Renal cortical epithelial cell (primary cell): ENCODE data around the gene SPDYE8. TPM values are rescaled to one million over a fixed set of nuclear protein-coding genes. Genes with fewer than 3 reads are reported as not detected.
A peak's percentile ranks its signal among the peaks of the same experiment; 100 is the strongest.
"Not testable (repeated sequence)": the region's sequence is repeated elsewhere in the genome, so short reads cannot be mapped to it uniquely, and the experiment has no call there.

Source experiments
- DNase-seq: peaks from one replicate; pipeline ENCODE4 v3.0.0-alpha.2; 2011; ENCODE audit warnings: low read depth
- total RNA-seq: library from RNA; depleted of rRNA; stranded (reverse); fragments of >200 nt; gene quantifications from 2 replicates; pipeline ENCODE4 v1.2.3, GENCODE V29; 2014

Gene SPDYE8, protein sequence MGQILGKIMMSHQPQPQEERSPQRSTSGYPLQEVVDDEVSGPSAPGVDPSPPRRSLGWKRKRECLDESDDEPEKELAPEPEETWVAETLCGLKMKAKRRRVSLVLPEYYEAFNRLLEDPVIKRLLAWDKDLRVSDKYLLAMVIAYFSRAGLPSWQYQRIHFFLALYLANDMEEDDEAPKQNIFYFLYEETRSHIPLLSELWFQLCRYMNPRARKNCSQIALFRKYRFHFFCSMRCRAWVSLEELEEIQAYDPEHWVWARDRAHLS
- not detected in 2 replicates for total RNA-seq

DNA sequence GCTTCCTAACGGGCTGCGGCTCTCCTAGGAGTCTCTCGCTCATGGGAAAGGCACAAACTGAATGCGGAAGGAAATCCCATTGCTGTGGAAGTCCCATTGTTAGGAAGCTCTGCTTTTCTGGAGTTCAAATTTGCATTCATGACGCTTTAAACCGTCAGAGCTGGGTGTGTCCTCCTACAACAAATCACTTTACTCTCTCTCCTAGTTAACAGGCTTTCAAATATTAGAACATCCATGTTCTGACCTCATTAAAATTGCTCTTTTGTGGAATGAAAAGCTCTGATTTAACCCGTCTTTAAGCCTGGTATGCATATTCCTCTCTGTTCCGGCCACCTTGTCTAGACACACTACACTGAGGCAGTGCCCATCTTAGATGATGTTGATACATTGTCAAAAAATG, at the start of gene SPDYE8:
SPDYE8 (minus strand) TSS at position 101 of the 400 bp plus-strand sequence. CDS start 1,800 bp downstream, outside the sequence.
- DNase-seq: not testable (repeated sequence)

DNA sequence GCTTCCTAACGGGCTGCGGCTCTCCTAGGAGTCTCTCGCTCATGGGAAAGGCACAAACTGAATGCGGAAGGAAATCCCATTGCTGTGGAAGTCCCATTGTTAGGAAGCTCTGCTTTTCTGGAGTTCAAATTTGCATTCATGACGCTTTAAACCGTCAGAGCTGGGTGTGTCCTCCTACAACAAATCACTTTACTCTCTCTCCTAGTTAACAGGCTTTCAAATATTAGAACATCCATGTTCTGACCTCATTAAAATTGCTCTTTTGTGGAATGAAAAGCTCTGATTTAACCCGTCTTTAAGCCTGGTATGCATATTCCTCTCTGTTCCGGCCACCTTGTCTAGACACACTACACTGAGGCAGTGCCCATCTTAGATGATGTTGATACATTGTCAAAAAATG, 28.2 kb upstream of the SPDYE8 start, which contains the start of gene SPDYE11:
SPDYE11 (minus strand) TSS at position 101 of the 400 bp plus-strand sequence. CDS start 1,800 bp downstream, outside the sequence.
- not testable (repeated sequence) for DNase-seq

DNA sequence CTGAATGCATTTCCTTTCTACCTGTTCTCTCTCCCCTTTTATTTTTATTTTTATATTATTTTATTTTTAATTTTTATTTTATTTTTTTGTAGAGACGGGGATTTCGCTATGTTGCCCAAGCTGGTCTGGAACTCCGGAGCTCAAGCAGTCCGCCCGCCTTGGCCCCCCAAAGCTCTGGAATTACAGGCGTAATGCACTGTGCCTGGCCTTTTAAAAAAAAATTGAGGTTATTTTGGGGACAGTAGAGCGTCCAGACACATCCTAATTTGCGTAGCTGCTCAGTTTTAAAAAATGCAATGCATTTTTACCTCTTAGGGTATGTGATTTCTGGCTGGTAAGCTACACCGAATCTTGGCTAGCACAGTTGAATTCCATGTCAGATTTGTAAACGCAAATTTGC, 23.1 kb downstream of the SPDYE8 start:
- DNase-seq: not testable (repeated sequence)

DNA sequence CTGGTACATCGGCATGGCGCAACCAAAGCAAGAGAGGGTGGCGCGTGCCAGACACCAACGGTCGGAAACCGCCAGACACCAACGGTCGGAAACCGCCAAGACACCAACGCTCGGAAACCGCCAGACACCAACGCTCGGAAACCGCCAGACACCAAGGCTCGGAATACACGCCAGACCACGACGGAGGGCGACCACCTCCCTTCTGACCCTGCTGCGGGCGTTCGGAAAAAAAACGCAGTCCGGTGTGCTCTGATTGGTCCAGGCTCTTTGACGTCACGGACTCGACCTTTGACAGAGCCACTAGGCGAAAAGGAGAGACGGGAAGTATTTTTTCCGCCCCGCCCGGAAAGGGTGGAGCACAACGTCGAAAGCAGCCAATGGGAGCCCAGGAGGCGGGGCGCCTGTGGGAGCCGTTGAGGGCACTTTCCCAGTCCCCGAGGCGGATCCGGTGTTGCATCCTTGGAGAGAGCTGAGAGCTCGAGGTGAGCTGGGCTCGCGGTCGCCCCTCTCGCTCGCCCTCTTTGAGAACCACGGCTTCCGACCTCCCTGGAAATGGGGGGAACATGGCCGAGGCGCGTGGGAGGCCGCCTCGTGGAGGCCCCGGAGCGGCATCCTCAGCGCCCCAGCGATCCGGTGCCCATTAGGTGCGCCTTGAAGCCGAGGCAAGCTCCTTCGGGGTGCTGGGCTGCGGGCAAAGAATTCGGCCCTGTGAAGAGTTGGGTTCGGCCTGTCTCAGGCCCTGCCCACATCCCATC, 23.7 kb downstream of the SPDYE8 start:
- DNase-seq: peak; percentile 77

DNA sequence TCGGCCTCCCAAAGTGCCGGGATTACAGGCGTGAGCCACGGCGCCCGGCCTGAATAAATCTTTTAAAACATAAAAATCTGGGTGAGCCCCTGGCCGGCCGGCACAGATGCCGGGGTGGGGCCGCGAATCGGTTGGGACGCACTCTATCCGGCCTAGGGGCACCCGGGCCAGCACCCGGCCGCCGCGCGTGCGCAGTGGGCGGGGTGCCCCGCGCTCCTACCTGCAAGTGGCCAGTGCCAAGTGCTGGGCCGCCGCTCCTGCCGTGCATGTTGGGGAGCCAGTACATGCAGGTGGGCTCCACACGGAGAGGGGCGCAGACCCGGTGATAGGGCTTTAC, 24.2 kb downstream of the SPDYE8 start:
- not testable (repeated sequence) for DNase-seq

DNA sequence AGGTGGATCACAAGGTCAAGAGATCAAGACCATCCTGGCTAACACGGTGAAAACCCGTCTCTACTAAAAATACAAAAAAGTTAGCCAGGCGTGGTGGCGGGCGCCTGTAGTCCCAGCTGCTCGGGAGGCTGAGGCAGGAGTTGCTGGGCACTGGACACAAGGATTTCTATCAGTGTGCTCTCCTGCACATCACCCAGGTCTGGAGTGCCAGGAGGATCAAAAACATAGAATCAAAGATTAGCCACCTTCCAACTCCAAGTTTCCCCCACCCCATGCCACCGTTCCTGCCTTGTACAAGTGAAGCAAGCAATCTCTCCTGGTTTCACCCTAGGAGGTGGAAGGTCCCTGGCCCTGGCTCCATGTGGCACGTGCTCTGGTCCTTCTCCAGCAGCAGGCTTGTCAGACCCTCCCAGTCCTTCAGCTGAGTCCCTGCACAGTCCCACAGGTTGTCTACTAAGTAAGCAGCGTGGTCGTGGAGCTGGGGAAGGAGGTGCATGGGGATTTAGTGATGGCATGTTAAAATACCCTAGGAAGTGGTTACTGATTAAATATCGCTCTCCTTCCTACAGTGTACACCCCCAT, 31.6 kb downstream of the SPDYE8 start:
- DNase-seq: not testable (repeated sequence)

DNA sequence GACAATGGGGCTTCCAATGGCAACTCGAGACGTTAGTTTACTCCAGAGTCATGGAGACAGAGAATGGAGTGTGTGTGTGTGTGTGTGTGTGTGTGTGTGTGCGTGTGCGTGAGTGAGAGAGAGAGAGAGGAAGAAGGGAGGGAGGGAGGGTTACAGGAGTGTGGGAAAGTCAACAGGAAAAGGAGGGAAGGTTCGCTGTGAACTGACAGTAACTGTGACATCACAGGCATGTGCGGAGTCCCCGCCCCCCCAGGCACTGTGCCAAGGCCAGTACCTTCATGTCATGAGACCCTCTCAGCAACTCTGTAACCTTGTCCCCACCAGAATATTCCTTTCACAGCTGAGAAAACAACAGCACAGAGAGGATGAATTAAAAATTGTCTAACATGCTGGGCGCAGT, 32.1 kb downstream of the SPDYE8 start:
- not testable (repeated sequence) for DNase-seq

DNA sequence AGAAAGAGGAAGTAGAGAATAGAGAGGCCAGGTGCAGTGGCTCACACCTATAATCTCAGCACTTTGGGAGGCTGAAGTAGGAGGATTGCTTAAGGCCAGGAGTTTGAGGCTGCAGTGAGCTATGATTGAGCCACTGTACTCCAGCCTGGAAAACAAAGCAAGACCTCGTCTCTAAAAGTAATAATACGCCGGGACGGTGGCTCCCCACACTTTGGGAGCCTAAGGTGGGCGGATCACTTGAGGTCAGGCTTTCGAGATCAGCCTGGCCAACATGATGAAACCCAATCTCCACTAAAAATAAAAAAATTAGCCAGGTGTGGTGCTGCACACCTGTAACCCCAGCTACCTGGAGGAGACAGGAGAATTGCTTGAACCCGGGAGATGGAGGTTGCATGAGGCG, 34.1 kb downstream of the SPDYE8 start:
- not testable (repeated sequence) for DNase-seq

DNA sequence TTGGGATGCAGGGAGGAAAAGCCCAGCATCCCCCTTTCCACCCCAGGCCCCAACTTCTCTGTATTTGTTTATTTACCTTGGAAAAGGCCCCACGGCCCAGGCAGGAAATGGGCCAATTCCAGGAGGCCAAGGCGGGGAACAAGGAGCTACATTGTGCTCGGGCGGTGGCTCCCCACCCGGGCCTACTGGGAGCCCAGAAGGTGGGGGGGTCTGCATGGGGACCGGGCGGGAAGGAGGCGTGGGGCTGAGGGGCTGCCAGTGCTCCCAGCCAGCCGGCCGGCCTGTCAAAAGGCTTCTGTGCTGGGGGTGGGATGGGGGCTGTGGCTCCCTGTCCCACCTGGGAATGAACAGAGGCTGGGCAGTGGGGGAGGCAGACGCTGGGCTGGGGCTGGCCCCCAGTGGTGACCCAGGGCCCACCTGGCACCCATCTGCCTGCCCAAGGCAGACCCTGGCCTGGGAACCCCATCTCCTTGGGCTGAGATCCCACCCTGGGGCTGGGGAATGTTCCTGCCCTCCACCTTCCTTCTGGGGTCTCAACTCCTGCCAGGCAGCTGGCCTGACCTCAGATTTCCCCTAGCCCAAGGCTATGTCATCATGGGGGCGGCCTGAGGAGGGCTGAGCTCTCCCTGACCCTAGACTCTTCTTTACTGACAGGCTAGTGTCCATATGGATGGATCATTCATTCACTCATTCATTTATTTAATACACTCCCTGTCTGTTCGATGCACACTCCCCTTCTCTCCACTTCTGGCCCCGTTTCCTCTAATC, 39.2 kb downstream of the SPDYE8 start:
- not testable (repeated sequence) for DNase-seq

DNA sequence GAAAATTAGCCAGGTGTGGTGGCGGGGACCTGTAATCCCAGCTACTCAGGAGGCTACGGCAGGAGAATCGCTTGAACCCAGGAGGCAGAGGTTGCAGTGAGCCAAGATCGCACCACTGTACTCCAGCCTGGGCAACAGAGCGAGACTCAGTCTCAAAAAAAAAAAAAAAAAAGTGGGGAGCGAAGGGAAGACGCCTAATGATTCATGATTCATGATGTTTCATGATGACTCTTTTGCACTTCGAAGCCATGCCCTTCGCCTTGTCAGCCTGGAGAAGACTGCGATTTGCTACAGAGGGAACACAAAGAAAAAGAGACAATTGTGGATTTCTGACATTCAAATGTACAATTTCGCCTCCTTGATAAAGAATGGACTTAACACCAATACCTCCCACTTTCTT, 47.5 kb downstream of the SPDYE8 start:
- not testable (repeated sequence) for DNase-seq

DNA sequence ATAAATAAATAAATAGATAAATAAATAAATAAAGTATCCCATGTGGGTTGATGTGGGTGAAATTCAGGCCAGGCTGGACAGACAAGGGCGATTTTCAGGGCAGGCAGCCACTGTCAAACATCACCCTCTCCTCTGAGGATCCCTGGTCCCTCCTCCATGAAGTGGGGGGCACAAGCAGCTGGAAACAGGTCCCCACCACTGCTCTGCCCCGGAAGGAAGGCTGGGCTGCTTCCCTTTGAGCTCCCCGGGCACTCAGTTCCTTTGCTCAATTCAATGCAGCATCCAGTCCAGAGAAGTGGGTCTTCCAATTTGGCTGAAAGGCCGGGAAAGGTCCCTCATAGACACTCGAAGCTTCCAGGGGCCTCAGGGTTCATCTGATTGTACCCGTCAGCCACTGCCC, 49.2 kb downstream of the SPDYE8 start:
- not testable (repeated sequence) for DNase-seq

DNA sequence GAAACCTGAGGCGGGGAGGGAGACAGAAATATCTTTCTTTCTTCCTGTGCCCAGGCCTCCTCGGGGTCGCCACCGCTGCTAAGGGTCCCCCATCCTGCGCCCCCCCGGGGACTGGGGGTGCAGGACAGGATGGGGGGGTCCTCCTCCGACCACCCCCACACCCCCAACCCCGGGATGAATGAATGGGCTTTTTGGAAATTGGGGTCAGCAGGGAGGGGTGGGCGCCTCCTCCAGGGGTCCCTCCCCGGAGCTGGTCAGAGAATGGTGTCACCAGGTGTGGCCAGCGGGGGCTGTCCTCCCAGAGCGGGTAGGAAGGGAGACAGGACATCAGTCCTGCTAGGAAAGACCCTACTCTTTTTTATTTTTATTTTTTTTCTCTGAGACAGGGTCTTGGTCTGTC, 53.1 kb downstream of the SPDYE8 start:
- not testable (repeated sequence) for DNase-seq

DNA sequence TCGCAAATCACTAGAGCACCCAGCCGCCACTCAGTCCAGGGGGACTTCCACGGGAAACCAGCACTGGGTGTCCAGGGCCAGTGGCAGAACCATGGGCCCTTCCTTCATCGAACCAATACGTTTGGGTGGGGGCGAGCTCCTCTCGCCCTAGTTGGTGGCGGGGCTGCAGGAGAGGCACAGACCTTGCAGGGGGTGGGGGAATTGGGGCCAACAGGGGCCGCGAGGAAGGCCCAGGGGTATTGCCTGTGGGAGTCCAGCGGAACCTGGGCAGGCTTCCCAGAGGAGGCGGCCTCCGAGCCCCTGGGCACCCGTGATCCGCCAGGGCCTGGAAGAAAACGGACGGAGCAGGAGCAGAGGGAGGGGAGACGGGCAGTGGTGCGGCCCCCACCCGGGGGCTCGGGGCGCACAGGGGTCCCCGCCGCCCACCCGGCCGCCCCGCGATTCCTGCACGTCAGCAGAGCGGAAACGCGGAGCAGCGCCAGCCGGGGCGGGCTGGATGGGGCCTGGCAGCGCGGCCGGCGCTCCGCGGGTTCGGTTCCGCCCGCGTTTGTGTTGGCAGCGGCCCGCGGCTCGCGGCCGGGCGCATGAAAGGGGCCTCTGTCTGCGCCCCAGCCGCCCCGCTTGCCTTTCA, 53.8 kb downstream of the SPDYE8 start:
- DNase-seq: not testable (repeated sequence)

DNA sequence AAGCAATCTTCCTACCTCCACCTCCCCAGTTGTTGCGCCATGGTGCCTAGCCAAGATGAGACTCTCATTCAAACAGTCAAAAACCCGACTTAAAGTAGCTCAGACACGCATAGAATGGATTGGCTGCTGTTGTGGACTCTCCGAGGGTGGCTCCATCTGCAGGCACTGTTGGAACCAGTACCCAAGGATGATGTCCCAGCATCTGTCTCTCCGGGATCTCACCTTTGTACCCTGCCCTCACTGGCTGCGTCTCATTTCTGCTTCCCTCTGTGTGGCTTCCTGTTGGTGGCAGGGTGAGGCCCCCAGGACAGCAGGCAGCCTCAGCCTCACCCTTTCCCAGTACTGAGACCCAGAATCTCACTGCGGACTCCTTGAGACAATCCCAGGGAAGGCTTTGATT, 54.8 kb downstream of the SPDYE8 start:
- DNase-seq: not testable (repeated sequence)

DNA sequence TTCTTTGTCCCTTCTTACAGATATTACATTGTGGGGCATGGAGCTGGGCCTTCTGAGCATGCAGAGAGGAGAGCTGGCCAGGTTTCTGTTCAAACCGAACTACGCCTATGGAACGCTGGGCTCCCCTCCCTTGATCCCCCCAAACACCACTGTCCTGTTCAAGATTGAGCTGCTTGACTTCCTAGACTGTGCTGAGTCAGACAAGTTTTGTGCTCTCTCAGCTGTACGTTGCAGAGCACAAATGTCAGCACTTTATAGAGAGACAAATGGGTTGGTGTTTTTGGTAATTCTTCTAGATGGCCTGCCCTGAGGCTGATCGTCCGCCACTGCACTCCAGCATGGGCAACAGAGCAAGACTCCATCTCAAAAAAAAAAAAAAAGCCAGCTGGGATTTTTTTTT, 58.1 kb downstream of the SPDYE8 start:
- DNase-seq: not testable (repeated sequence)

Other genes starting within 250 kb of the SPDYE8 start
- gene TYW1B, start 201.6 kb downstream of the SPDYE8 start, total RNA-seq: 0.87 and 2.8 TPM in 2 replicates
- 3.5 and 12.7 TPM in 2 replicates for gene POM121, start 104.7 kb downstream of the SPDYE8 start, total RNA-seq
- gene TRIM74, start 60.3 kb downstream of the SPDYE8 start, total RNA-seq: 0.20 TPM in 1 of 2 replicates, not detected in the other
- gene SPDYE11, start 28.1 kb upstream of the SPDYE8 start, total RNA-seq: not detected in 2 replicates
- gene SPDYE9, start 56.3 kb upstream of the SPDYE8 start, total RNA-seq: not detected in 2 replicates